HepG2 (cell line): ENCODE results near the gene MRPL58. TPM values are rescaled to one million over a fixed set of nuclear protein-coding genes. Genes with fewer than 3 reads are reported as not detected.

Experiments
- ASH2L ChIP-seq: fragments of 300-600, 200-600 bp; sonication (generic); IDR thresholded peaks from 2 replicates; pipeline ENCODE4 v1.7.0; 2017; ENCODE audit warnings: low read depth, mild to moderate bottlenecking, moderate library complexity, mixed read lengths, low read length; ENCODE audit not compliant: insufficient read length
- ATF4 ChIP-seq, 2 experiments: fragments of 450-650 bp in 1 of 2; sonication (generic) in 1 of 2; formaldehyde crosslinking; IDR thresholded peaks; 2 replicates each; pipeline versions ENCODE4 v1.5.0 to v1.8.0; 2020 to 2022; ENCODE audit warnings: mild to moderate bottlenecking in 1 of 2, missing genetic modification reagents in 1 of 2
- DPF2 ChIP-seq: sonication (generic); formaldehyde crosslinking; IDR thresholded peaks from 2 replicates; pipeline ENCODE4 v1.4.0; 2020; ENCODE audit warnings: mild to moderate bottlenecking, low read depth, missing genetic modification reagents, borderline replicate concordance
- HMGXB4 ChIP-seq, 2 experiments: sonication (generic) in 1 of 2; formaldehyde crosslinking in 1 of 2; IDR thresholded peaks; 2 replicates each; pipeline versions ENCODE4 v1.4.0 to v1.6.1; 2018 to 2020; ENCODE audit warnings: missing genetic modification reagents in 2 of 2, borderline replicate concordance in 1 of 2, low read depth in 1 of 2, mild to moderate bottlenecking in 1 of 2, missing biosample characterization in 1 of 2
- MAF1 ChIP-seq: sonication (generic); formaldehyde crosslinking; IDR thresholded peaks from 2 replicates; pipeline ENCODE4 v1.5.0; 2020; ENCODE audit warnings: missing genetic modification reagents, borderline replicate concordance
- YEATS4 ChIP-seq: sonication (generic); formaldehyde crosslinking; IDR thresholded peaks from 2 replicates; pipeline ENCODE4 v1.4.0; 2020; ENCODE audit warnings: missing genetic modification reagents, borderline replicate concordance
- ZFY ChIP-seq: sonication (generic); formaldehyde crosslinking; IDR thresholded peaks from 2 replicates; pipeline ENCODE4 v1.4.0; 2020; ENCODE audit warnings: missing genetic modification reagents
- ZNF160 ChIP-seq: sonication (generic); formaldehyde crosslinking; IDR thresholded peaks from 2 replicates; pipeline ENCODE4 v1.8.0; 2022; ENCODE audit warnings: mild to moderate bottlenecking, inconsistent platforms, missing genetic modification reagents
- ZNF451 ChIP-seq: sonication (generic); formaldehyde crosslinking; IDR thresholded peaks from 2 replicates; pipeline ENCODE4 v1.5.0; 2020; ENCODE audit warnings: mild to moderate bottlenecking, missing genetic modification reagents
- ZNF564 ChIP-seq: sonication (generic); formaldehyde crosslinking; IDR thresholded peaks from 2 replicates; pipeline ENCODE4 v1.8.1; 2023; ENCODE audit warnings: mild to moderate bottlenecking, missing genetic modification reagents
- ZNF687 ChIP-seq: sonication (generic); formaldehyde crosslinking; IDR thresholded peaks from 2 replicates; pipeline ENCODE4 v1.5.1; 2020; ENCODE audit warnings: mild to moderate bottlenecking, missing genetic modification reagents, moderate library complexity
- ZNF720 ChIP-seq: sonication (generic); formaldehyde crosslinking; IDR thresholded peaks from 2 replicates; pipeline ENCODE4 v1.4.0; 2020; ENCODE audit warnings: missing genetic modification reagents
- ZNF724P ChIP-seq: sonication (generic); formaldehyde crosslinking; IDR thresholded peaks from 2 replicates; pipeline ENCODE4 v1.8.0; 2022; ENCODE audit warnings: missing genetic modification reagents, borderline replicate concordance
- ZNF766 ChIP-seq: sonication (generic); formaldehyde crosslinking; IDR thresholded peaks from 2 replicates; pipeline ENCODE4 v1.5.0; 2020; ENCODE audit warnings: missing genetic modification reagents, borderline replicate concordance
- ZNF878 ChIP-seq: sonication (generic); formaldehyde crosslinking; IDR thresholded peaks from 2 replicates; pipeline ENCODE4 v1.8.1; 2023; ENCODE audit warnings: mild to moderate bottlenecking, missing genetic modification reagents, moderate library complexity
- ZSCAN21 ChIP-seq: sonication (generic); formaldehyde crosslinking; IDR thresholded peaks from 2 replicates; pipeline ENCODE4 v1.8.0; 2022; ENCODE audit warnings: mild to moderate bottlenecking, missing genetic modification reagents, moderate library complexity, borderline replicate concordance
- ZSCAN29 ChIP-seq: sonication (generic); formaldehyde crosslinking; conservative IDR thresholded peaks from 2 replicates; pipeline ENCODE4 v1.4.0; 2020; ENCODE audit warnings: mild to moderate bottlenecking, missing genetic modification reagents
- polyA plus RNA-seq, 8 experiments: library from polyadenylated mRNA; depleted of rRNA in 3 of 8; stranded (reverse) in 7 of 8; unstranded in 1 of 8; fragments of >200 nt; fragmentation: Illumina TruSeq in 4 of 8; extraction: Trizol in 4 of 8; gene quantifications; 2 replicates each; pipeline versions ENCODE4 v1.2.1 to v1.2.3, GENCODE V29; 2011 to 2016; ENCODE audit warnings: low read depth in 4 of 8, missing spikeins in 1 of 8, mixed read lengths in 1 of 8; ENCODE audit not compliant: insufficient read depth in 1 of 8
- total RNA-seq, 5 experiments: library from RNA; depleted of rRNA; stranded (reverse); fragments of >200 nt; fragmentation: Illumina TruSeq; extraction: Trizol; gene quantifications; 2 replicates each; pipeline ENCODE4 v1.2.3, GENCODE V29; 2016; ENCODE audit warnings: low read depth in 1 of 5
- TF ChIP-seq, protein P1 (sequence below): sonication (generic); formaldehyde crosslinking; IDR thresholded peaks from 2 replicates; pipeline ENCODE4 v1.5.0; 2020; ENCODE audit warnings: missing genetic modification reagents
- TF ChIP-seq, protein P2 (sequence below): sonication (generic); formaldehyde crosslinking; IDR thresholded peaks from 2 replicates; pipeline ENCODE4 v1.8.0; 2022; ENCODE audit warnings: mild to moderate bottlenecking, missing genetic modification reagents, moderate library complexity
- TF ChIP-seq, protein P3 (sequence below): sonication (generic); formaldehyde crosslinking; IDR thresholded peaks from 2 replicates; pipeline ENCODE4 v1.5.1; 2020; ENCODE audit warnings: missing genetic modification reagents, mild to moderate bottlenecking, borderline replicate concordance

MRPL58 gene
- total and polyA plus RNA-seq, 2 of the 13 experiments (the other 11 are each of a cell fraction or from before 2014, with no cell fraction given) = 44.9 to 68.9 TPM

DNA sequence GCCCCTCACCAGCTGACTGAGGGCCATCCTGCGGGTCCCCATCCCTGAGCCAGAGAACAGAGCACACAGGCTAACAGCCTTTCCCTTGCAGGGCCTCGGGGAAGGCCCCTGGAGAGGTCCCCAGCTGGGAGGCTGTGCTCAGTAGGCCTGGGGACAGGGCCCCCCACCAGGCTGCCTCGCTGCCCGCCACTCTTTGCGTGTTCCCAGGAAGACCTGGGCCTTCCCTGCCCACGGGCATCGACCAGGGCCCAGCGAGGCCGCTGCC is 40.7 kb upstream of the MRPL58 start (continued):
- TF ChIP-seq HMGXB4 (CRISPR knock-in tag; IDR thresholded peaks at IDR 0.05; ENCODE audit: borderline replicate concordance in 1 of 2, low read depth in 1 of 2) (no peak), ZFY (CRISPR knock-in tag) (no peak; the same call in 1 of the 2 replicates), ZNF720 (no peak), ZNF451 (CRISPR knock-in tag) (no peak), ZNF564 (CRISPR knock-in tag) (no peak), YEATS4 (CRISPR knock-in tag) (peak; percentile 33; the same call in 1 of the 2 replicates), DPF2 (CRISPR knock-in tag) (no peak), ZNF878 (CRISPR knock-in tag) (no peak), ZNF160 (CRISPR knock-in tag) (0 out of 2 replicates have a peak, but pooled peaks have one; percentile 40), ATF4 (CRISPR knock-in tag; IDR thresholded peaks at IDR 0.05) (no peak), MAF1 (no peak), ZNF724P (no peak), ZNF687 (peak; percentile 87), ZSCAN29 (CRISPR knock-in tag) (no peak), ASH2L (no peak), ZNF766 (CRISPR knock-in tag) (0 out of 2 replicates have a peak, but pooled peaks have one; percentile 6), ZSCAN21 (CRISPR knock-in tag) (0 out of 2 replicates have a peak, but pooled peaks have one; percentile 54)
- TF ChIP-seq, protein P1, sequence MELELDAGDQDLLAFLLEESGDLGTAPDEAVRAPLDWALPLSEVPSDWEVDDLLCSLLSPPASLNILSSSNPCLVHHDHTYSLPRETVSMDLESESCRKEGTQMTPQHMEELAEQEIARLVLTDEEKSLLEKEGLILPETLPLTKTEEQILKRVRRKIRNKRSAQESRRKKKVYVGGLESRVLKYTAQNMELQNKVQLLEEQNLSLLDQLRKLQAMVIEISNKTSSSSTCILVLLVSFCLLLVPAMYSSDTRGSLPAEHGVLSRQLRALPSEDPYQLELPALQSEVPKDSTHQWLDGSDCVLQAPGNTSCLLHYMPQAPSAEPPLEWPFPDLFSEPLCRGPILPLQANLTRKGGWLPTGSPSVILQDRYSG (CRISPR knock-in tag) = no peak
- TF ChIP-seq, protein P2, sequence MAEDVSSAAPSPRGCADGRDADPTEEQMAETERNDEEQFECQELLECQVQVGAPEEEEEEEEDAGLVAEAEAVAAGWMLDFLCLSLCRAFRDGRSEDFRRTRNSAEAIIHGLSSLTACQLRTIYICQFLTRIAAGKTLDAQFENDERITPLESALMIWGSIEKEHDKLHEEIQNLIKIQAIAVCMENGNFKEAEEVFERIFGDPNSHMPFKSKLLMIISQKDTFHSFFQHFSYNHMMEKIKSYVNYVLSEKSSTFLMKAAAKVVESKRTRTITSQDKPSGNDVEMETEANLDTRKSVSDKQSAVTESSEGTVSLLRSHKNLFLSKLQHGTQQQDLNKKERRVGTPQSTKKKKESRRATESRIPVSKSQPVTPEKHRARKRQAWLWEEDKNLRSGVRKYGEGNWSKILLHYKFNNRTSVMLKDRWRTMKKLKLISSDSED (CRISPR knock-in tag) = no peak
- TF ChIP-seq, protein P3, sequence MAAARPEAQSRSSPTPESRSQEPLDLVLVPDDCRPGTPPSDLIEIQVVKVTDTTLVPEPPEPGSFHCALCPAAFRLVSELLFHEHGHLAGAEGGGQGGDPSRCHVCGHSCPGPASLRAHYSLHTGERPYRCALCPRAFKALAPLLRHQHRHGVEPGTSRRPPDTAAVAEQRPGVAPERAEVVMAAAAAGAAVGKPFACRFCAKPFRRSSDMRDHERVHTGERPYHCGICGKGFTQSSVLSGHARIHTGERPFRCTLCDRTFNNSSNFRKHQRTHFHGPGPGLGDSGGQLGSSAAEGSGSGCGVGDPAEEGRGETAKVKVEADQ (CRISPR knock-in tag) = peak; percentile 40; the same call in 1 of the 2 replicates
